Measurements from ENCODE around the gene CUTA.
"Not testable (repeated sequence)": the region's sequence is repeated elsewhere in the genome, so short reads cannot be mapped to it uniquely, and the experiment has no call there.

The CUTA gene

DNA sequence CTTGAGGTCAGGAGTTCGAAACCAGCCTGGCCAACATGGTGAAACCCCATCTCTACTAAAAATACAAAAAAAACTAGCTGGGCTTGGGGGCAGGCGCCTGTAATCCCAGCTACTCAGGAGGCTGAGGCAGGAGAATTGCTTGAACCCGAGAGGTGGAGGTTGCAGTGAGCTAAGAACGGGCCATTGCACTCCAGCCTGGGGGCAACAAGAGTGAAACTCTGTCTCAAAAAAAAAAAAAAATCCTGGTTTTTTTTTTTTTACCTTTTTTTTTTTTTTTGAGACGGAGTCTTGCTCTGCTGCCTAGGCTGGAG is 50.2 kb downstream of the CUTA start:
- not testable (repeated sequence) for DNase-seq (ENCODE audit: low read depth)

DNA sequence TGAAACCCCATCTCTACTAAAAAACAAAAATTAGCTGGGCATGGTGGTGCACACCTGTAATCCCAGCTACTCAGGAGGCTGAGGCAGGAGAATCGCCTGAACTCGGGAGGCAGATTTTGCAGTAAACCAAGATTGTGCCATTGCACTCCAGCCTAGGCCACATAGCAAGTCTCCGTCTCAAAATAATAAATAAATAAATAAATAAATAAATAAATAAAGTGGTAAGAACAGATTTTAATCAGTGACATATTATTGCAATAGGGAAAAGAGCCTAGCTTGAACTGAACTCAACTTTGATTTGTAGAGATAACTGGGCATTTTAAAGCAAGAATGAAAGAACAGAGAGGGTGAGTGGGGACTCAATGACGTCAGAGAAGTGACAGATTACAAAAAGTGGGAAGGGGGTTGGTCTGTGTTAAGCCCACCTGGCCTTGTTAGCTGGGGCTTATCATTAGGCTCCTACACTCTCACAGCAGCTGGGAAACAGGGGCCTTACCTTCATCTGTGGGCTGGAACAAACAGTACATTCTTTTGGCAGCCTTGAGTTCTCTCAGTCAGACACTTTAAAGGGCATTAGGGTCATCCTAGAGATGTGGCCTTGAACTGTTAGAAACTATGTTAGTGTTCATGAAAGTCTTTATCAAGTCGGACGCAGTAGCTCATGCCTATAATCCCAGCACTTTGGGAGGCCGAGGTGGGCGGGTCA is 50.7 kb downstream of the CUTA start:
- no peak for DNase-seq (ENCODE audit: low read depth)

Data from T-helper 22 cell (primary cell).